NCI-H226 (cell line): ENCODE data around the gene NUTM2E.
"Not testable (repeated sequence)": the region's sequence is repeated elsewhere in the genome, so short reads cannot be mapped to it uniquely, and the experiment has no call there.

Source experiments
- DNase-seq: peaks from one replicate; pipeline ENCODE4 v3.0.0-alpha.2; 2015

The NUTM2E gene

DNA sequence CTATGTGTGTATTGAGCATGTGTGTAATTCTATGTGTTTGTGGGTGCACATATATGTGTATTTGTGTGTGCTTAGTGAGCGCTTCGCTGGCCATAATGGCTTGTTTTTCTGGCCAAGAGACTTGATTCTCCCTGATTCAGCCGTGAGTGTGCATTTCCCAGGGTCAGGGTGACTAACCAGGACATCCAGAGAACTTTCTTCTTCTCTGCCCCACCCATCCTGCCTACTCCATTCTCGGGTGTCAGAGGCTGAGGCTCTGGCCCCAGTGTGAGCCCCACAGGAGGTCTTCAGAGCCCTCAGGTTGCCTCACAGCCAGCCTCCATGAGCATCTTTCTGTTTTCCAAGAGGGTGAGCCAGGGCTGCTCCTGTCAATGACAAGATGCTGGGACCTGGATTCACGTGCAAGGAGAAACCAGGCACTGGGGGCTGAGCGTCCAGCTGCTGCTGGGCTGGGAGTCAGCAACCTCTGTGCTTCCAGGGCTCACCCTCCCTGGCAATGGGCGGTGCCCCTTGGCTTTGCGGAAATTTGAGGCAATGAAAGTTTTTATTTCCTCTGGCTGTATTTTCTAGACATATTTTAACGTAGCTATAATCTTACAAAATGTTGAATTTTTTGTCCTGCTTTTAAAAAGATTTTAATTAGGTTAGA is 40.5 kb downstream of the NUTM2E start:
- not testable (repeated sequence) for DNase-seq

DNA sequence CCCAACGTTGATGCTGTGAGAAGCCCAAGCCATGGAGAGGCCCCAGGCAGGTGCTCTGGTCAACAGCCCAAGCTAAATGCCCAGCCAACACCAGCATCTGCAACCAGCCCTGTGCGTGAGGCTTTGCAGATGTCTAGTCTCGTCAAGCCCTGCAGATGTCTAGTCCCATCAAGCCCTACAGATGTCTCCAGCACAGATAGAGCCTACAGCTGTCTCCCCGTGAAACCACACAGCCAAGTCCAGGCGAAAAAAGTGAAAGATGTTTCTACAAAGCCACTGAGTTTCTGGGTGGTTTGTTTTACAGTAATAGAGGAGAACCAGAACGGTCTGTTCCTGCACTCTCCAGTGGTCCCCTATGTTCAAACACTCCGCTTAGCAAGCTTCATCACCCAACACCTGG is 41.5 kb downstream of the NUTM2E start:
- not testable (repeated sequence) for DNase-seq

DNA sequence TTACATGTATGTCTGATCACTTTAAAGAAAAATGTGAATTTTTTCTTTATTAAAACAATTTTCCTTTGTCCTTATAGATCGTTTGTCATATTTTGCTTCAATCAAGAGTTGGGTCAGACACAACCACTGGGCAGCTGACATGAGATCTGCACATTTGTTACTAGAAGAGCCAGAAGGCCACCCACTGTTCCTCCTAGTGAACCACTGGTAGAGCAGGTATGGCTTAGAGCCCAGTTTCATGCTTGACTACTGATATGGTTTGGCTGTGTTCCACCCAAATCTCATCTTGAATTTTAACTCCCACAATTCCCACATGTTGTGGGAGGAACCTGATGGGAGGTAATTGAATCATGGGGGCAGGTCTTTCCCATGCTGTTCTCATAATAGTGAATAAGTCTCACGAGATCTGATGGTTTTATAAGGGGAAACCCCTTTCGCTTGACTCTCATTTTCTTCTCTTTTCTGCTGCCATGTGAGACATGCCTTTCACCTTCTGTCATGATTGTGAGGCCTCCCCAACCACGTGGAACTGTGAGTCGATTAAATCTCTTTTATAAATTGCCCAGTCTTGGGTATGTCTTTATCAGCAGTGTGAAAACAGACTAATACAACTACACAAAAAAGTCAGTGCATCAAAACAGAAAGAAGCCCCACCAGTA is 43.0 kb downstream of the NUTM2E start:
- DNase-seq, result peak; percentile 70

DNA sequence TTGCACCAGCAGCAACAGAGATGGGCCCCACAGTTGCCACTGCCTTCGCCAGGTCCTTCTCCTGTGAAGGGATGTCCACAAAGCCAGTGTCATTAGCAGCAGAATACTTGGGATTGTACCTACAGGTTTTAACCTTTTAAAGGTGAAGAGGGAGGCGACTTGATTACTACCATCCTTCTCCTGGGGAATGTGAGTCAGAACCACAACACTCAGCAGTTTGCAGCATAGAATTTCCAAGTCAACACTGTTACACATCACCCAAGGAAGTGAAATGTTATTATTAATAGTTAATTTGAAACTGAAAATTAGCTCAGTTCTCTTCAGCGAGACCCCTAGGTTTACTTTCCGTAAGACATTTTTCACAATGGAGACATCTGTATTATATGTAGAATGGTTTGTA is 45.2 kb downstream of the NUTM2E start:
- DNase-seq, result not testable (repeated sequence)
